Activated naive CD4-positive, alpha-beta T cell treated with anti-CD3 and anti-CD28 coated beads, Interleukin-2, amount 10 ng/mL, durations not matched to agents 7 days and 5 days (primary cell): ENCODE measurements around the gene PRPSAP1.
A peak's percentile ranks its signal among the peaks of the same experiment; 100 is the strongest.

Source experiments
- CTCF ChIA-PET: fragments of 350-600 bp; sonication (Branson Sonifier 250); formaldehyde crosslinking; loops from one replicate; lab custom pipeline; 2021; ENCODE audit warnings: antibody characterized with exemption; lab: Charles Lee
- DNase-seq: peaks from one replicate; pipeline ENCODE4 v3.0.0-alpha.2; 2020
- H3K27ac Mint-ChIP-seq: one replicate; pipeline ENCODE4 v1.8.0; 2021; ENCODE audit warnings: mild to moderate bottlenecking, moderate library complexity, mixed read lengths
- H3K27me3 Mint-ChIP-seq: one replicate; pipeline ENCODE4 v1.8.0; 2021; ENCODE audit warnings: mild to moderate bottlenecking, mixed read lengths
- H3K36me3 Mint-ChIP-seq: one replicate; pipeline ENCODE4 v1.8.0; 2021; ENCODE audit warnings: mixed read lengths
- H3K4me1 Mint-ChIP-seq: one replicate; pipeline ENCODE4 v1.8.0; 2021; ENCODE audit warnings: mixed read lengths
- H3K4me3 Mint-ChIP-seq: one replicate; pipeline ENCODE4 v1.8.0; 2021; ENCODE audit warnings: mild to moderate bottlenecking, moderate library complexity, mixed read lengths
- H3K9me3 Mint-ChIP-seq: one replicate; pipeline ENCODE4 v1.8.0; 2021; ENCODE audit warnings: mixed read lengths

Gene PRPSAP1

GRCh38 chr17:76264425-76264754, 89.3 kb downstream of the PRPSAP1 start:
- peak overlapping the region; percentile 65 for H3K4me3 Mint-ChIP-seq
- no peaks in the 10 kb centered on the region for H3K9me3 Mint-ChIP-seq
- H3K36me3 Mint-ChIP-seq = peaks cover 43% of the 10 kb centered on the region
- DNase-seq = no peak
- peaks cover 56% of the 10 kb centered on the region for H3K4me1 Mint-ChIP-seq
- peaks cover 5% of the 10 kb centered on the region for H3K27me3 Mint-ChIP-seq
- peak overlapping the region; percentile 98 for H3K27ac Mint-ChIP-seq
- CTCF ChIA-PET = interaction anchor here (1.0 to 4.1 kb wide), 7 partner anchors 8 to 75 kb away, joined by 3 to 39 read pairs (median 4); no protein-coding TSS in a partner anchor

GRCh38 chr17:76263896-76264295, 89.8 kb downstream of the PRPSAP1 start:
- CTCF ChIA-PET = interaction anchor here (1.0 to 4.1 kb wide), 7 partner anchors 10 to 143 kb away, joined by 3 to 39 read pairs (median 4); no protein-coding TSS in a partner anchor
- Mint-ChIP-seq H3K4me3 (peak overlapping the region; percentile 65), H3K4me1 (peaks cover 54% of the 10 kb centered on the region), H3K27ac (peak overlapping the region; percentile 98), H3K36me3 (peaks cover 39% of the 10 kb centered on the region), H3K27me3 (peaks cover 5% of the 10 kb centered on the region), H3K9me3 (no peaks in the 10 kb centered on the region)
- no peak for DNase-seq

GRCh38 chr17:76262732-76263344, 90.9 kb downstream of the PRPSAP1 start:
- peak overlapping the region; percentile 98 for H3K27ac Mint-ChIP-seq
- DNase-seq = peak; percentile 64
- CTCF ChIA-PET = interaction anchor here (1.0 to 4.1 kb wide), 6 partner anchors 16 to 142 kb away, joined by 3 to 39 read pairs (median 4); no protein-coding TSS in a partner anchor
- peaks cover 50% of the 10 kb centered on the region for H3K4me1 Mint-ChIP-seq
- peaks cover 2% of the 10 kb centered on the region for H3K9me3 Mint-ChIP-seq
- peak overlapping the region; percentile 65 for H3K4me3 Mint-ChIP-seq
- H3K36me3 Mint-ChIP-seq = peaks cover 34% of the 10 kb centered on the region
- H3K27me3 Mint-ChIP-seq = peaks cover 5% of the 10 kb centered on the region

GRCh38 chr17:76261421-76262215, 92.1 kb downstream of the PRPSAP1 start:
- H3K4me3 Mint-ChIP-seq = peak overlapping the region; percentile 65
- H3K36me3 Mint-ChIP-seq = peaks cover 27% of the 10 kb centered on the region
- H3K9me3 Mint-ChIP-seq = peaks cover 6% of the 10 kb centered on the region
- H3K27me3 Mint-ChIP-seq = peaks cover 5% of the 10 kb centered on the region
- peaks cover 51% of the 10 kb centered on the region for H3K4me1 Mint-ChIP-seq
- peak overlapping the region; percentile 98 for H3K27ac Mint-ChIP-seq
- CTCF ChIA-PET = interaction anchor here (0.5 to 4.1 kb wide), 6 partner anchors 10 to 454 kb away, joined by 3 to 39 read pairs (median 3); no protein-coding TSS in a partner anchor
- peak; percentile 52 for DNase-seq

GRCh38 chr17:76260669-76261068, 93.0 kb downstream of the PRPSAP1 start:
- H3K4me1 Mint-ChIP-seq = peaks cover 60% of the 10 kb centered on the region
- H3K27ac Mint-ChIP-seq = peak overlapping the region; percentile 29
- H3K4me3 Mint-ChIP-seq = no peak overlapping the region

GRCh38 chr17:76260220-76260619, 93.5 kb downstream of the PRPSAP1 start:
- CTCF ChIA-PET = no interaction called here
- Mint-ChIP-seq H3K27ac (no peak overlapping the region), H3K4me3 (no peak overlapping the region), H3K4me1 (peaks cover 65% of the 10 kb centered on the region), H3K36me3 (peaks cover 30% of the 10 kb centered on the region), H3K27me3 (no peaks in the 10 kb centered on the region), H3K9me3 (peaks cover 13% of the 10 kb centered on the region)
- DNase-seq = no peak

More at GRCh38 chr17:76260669-76261068, 93.0 kb downstream of the PRPSAP1 start:
- H3K27me3 Mint-ChIP-seq = no peaks in the 10 kb centered on the region
- CTCF ChIA-PET = interaction anchor here (0.8 kb wide), 1 partner anchor 10 kb away, joined by 3 read pairs; no protein-coding TSS in a partner anchor
- peaks cover 25% of the 10 kb centered on the region for H3K36me3 Mint-ChIP-seq
- no peak for DNase-seq
- H3K9me3 Mint-ChIP-seq = peaks cover 10% of the 10 kb centered on the region
